Endothelial cell of umbilical vein (primary cell): ENCODE results near the gene TXNRD2. TPM values are rescaled to one million over a fixed set of nuclear protein-coding genes. Genes with fewer than 3 reads are reported as not detected.

Source experiments
- BruUV-seq: library from RNA; stranded (reverse); fragments of 400-500 nt; replicated peaks from 2 replicates; lab custom pipeline; 2021; lab: Mats Ljungman, UMichigan
- CTCF ChIA-PET: fragments of 300-600, 350-600 bp; sonication (Branson Sonifier 250); formaldehyde crosslinking; loops from one replicate; lab custom pipeline; 2021; ENCODE audit warnings: antibody characterized with exemption, inconsistent platforms; lab: Charles Lee
- POLR2A ChIA-PET: fragments of 300-600, 350-600 bp; sonication (Branson Sonifier 250); formaldehyde crosslinking; loops from one replicate; lab custom pipeline; 2021; ENCODE audit warnings: antibody characterized with exemption, inconsistent platforms; lab: Charles Lee
- DNase-seq: peaks from one replicate; pipeline ENCODE4 v3.0.0-alpha.2; 2011; ENCODE audit warnings: low read depth, low spot score
- FAIRE-seq: peaks from 2 replicates; lab custom pipeline; 2011; peaks lifted over from hg19 to GRCh38; lab: Jason Lieb, UNC
- H2AFZ ChIP-seq: 2 replicates; pipeline ENCODE4 v1.6.0; 2012; ENCODE audit warnings: low read depth, low read length, control low read depth, inconsistent platforms
- H3K27ac ChIP-seq: 2 replicates; pipeline ENCODE4 v1.5.1; 2011; ENCODE audit warnings: low read depth, mild to moderate bottlenecking, control low read depth, low read length, moderate library complexity; ENCODE audit not compliant: insufficient read depth
- H3K27me3 ChIP-seq, 2 experiments: 2 replicates each; pipeline versions ENCODE4 v1.6.0 to v1.6.1; 2011; ENCODE audit warnings: low read length in 2 of 2, mixed read lengths in 1 of 2; ENCODE audit not compliant: control insufficient read depth in 2 of 2, insufficient read depth in 2 of 2
- H3K36me3 ChIP-seq, 2 experiments: 2 replicates in 1 of 2; 3 replicates in 1 of 2; pipeline ENCODE4 v1.5.1; 2011; ENCODE audit warnings: low read length in 2 of 2, mild to moderate bottlenecking in 1 of 2, moderate library complexity in 1 of 2; ENCODE audit not compliant: control insufficient read depth in 2 of 2, insufficient read depth in 2 of 2; ENCODE audit errors: extremely low read depth in 1 of 2
- H3K4me1 ChIP-seq: 3 replicates; pipeline ENCODE4 v1.5.1; 2011; ENCODE audit warnings: mild to moderate bottlenecking, low read length; ENCODE audit not compliant: control insufficient read depth, insufficient read depth; ENCODE audit errors: extremely low read depth
- H3K4me2 ChIP-seq: 2 replicates; pipeline ENCODE4 v1.6.1; 2011; ENCODE audit warnings: low read length, control low read depth, mixed read lengths; ENCODE audit not compliant: insufficient read depth
- H3K4me3 ChIP-seq, 3 experiments: fragments of 200-600 bp in 1 of 3; sonication (generic), shearing (Covaris generic) in 1 of 3; replicated peaks in 1 of 3; 2 replicates each; pipeline ENCODE4 v1.5.1; 2011 to 2016; ENCODE audit warnings: control low read depth in 3 of 3, low read length in 3 of 3, mild to moderate bottlenecking in 2 of 3, inconsistent platforms in 1 of 3, low read depth in 1 of 3, moderate library complexity in 1 of 3; ENCODE audit not compliant: insufficient read depth in 1 of 3
- H3K79me2 ChIP-seq: 2 replicates; pipeline ENCODE4 v1.6.0; 2012; ENCODE audit warnings: low read length, inconsistent platforms; ENCODE audit not compliant: control insufficient read depth, insufficient read depth
- H3K9ac ChIP-seq: replicated peaks from 2 replicates; pipeline ENCODE3; 2011; ENCODE audit warnings: low read length, control low read depth; ENCODE audit not compliant: insufficient read depth; ENCODE audit errors: extremely low read depth
- H3K9me1 ChIP-seq: replicated peaks from 3 replicates; pipeline ENCODE4 v1.6.0; 2011; ENCODE audit warnings: mild to moderate bottlenecking, low read length; ENCODE audit not compliant: control insufficient read depth, insufficient read depth; ENCODE audit errors: extremely low read depth
- H3K9me3 ChIP-seq: replicated peaks from 2 replicates; pipeline ENCODE4 v1.5.1; 2012; ENCODE audit warnings: low read length, inconsistent platforms; ENCODE audit not compliant: control insufficient read depth, insufficient read depth
- H4K20me1 ChIP-seq: replicated peaks from 2 replicates; pipeline ENCODE3; 2011; ENCODE audit warnings: mild to moderate bottlenecking, low read length; ENCODE audit not compliant: control insufficient read depth, insufficient read depth; ENCODE audit errors: extremely low read depth
- EZH2 ChIP-seq: IDR thresholded peaks from 2 replicates; pipeline ENCODE4 v1.6.1; 2012; ENCODE audit warnings: borderline replicate concordance, low read depth, mild to moderate bottlenecking, moderate library complexity, low read length, inconsistent platforms; ENCODE audit not compliant: severe bottlenecking
- FOS ChIP-seq: IDR thresholded peaks from 2 replicates; pipeline ENCODE4 v1.6.1; 2011; ENCODE audit warnings: mild to moderate bottlenecking, low read length, moderate library complexity, borderline replicate concordance; ENCODE audit not compliant: insufficient read depth
- GATA2 ChIP-seq: IDR thresholded peaks from 2 replicates; pipeline ENCODE4 v1.7.0; 2011; ENCODE audit warnings: low read depth, mild to moderate bottlenecking, moderate library complexity, mixed read lengths, low read length; ENCODE audit not compliant: insufficient read length, insufficient read depth
- JUN ChIP-seq: IDR thresholded peaks from 2 replicates; pipeline ENCODE4 v1.6.1; 2011; ENCODE audit warnings: borderline replicate concordance, low read depth; ENCODE audit not compliant: insufficient read length, insufficient read depth
- MYC ChIP-seq: IDR thresholded peaks from one replicate; pipeline ENCODE4 v1.6.1; 2011; ENCODE audit warnings: mild to moderate bottlenecking, low read depth, low read length
- POLR2A ChIP-seq: IDR thresholded peaks from 2 replicates; pipeline ENCODE4 v1.6.1; 2012; ENCODE audit warnings: low read depth, mild to moderate bottlenecking, control low read depth, low read length
- POLR2AphosphoS5 ChIP-seq: IDR thresholded peaks from 2 replicates; pipeline ENCODE4 v1.6.1; 2012; ENCODE audit warnings: low read depth, mild to moderate bottlenecking, control low read depth, low read length, moderate library complexity; ENCODE audit not compliant: insufficient read depth
- dilution Hi-C: fragments of 300-500 bp; cut with MboI; formaldehyde crosslinking; loops from one replicate; pipeline ENCODE4 v1.15.0; 2019; ENCODE audit warnings: low sequenced_read_pairs; ENCODE audit not compliant: extremely low pct_ligation_motif_present
- intact Hi-C: fragments of 100-400 bp; cut with micrococcal nuclease; formaldehyde crosslinking; loops from one replicate; pipeline ENCODE4 v1.10.0; 2022
- polyA plus RNA-seq, 4 experiments: library from polyadenylated mRNA; depleted of rRNA in 3 of 4; stranded (reverse) in 3 of 4; unstranded in 1 of 4; fragments of >200 nt; gene quantifications; 2 replicates each; pipeline versions ENCODE4 v1.2.1 to v1.2.3, GENCODE V29; 2011 to 2012; ENCODE audit warnings: missing spikeins in 1 of 4
- total RNA-seq: library from RNA; stranded (reverse); gene quantifications from 2 replicates; pipeline ENCODE4 v1.2.3, GENCODE V29; 2021
- TF ChIP-seq, protein P1 (sequence below): IDR thresholded peaks from 2 replicates; pipeline ENCODE4 v1.6.1; 2011; ENCODE audit not compliant: insufficient read depth, insufficient read length
- TF ChIP-seq, protein P2 (sequence below), 2 donors: IDR thresholded peaks; 1 replicate in 1 of 2; 2 replicates in 1 of 2; pipeline ENCODE4 v1.5.1; 2011; ENCODE audit warnings: low read length in 2 of 2, mild to moderate bottlenecking in 2 of 2, moderate library complexity in 2 of 2, control low read depth in 1 of 2, inconsistent platforms in 1 of 2, low read depth in 1 of 2; ENCODE audit not compliant: insufficient read depth in 1 of 2; ENCODE audit errors: extremely low read depth in 1 of 2

TXNRD2 gene
- total and polyA plus RNA-seq, 2 donors (not counting 3 experiments of a cell fraction or from before 2014, with no cell fraction given): 211 to 440 TPM

DNA sequence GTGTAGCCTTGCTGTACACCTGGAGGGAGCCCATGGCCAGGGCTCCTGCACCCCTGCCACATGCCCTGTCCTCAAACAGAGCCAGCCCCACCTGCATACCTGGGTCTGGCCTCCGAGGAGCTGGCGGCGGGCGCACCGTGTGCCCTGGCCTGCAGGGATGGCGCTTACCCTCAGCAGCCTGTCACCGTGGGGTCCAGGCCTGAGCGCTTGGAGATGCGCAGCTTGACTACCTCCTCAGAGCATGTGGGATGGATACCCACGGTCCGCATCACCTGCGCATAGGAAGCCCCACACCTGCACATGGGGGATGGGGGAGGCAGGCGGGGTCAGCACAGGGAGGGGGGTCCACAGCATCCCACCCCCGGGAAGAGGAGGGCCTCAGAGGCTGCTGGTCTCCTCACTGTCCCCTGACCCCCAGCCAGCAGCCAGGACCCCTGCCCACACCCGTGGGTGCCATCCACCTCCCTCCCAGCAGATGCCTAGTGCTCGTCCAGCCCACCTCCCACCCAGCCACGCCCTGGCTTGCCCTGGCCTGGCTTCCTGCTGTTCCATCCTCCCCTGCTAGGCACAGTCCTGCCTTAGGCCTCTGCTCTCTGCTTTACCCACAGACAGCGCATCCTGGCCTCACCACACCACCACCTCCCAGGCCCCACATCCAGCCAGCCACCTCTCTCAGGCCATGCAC lies 64.5 kb downstream of the TXNRD2 start:
- POLR2A ChIA-PET: interaction anchor here (1.0 to 1.3 kb wide), 3 partner anchors 10 to 32 kb away, joined by 3 read pairs; no protein-coding TSS in a partner anchor
- peaks cover 76% of the 10 kb centered on the region for H3K4me1 ChIP-seq
- peak overlapping the region; percentile 77 for H3K27ac ChIP-seq
- peak overlapping the region in 1 of 3 experiments; percentile 57 for H3K4me3 ChIP-seq
- no TSS peak for BruUV-seq
- CTCF ChIA-PET: interaction anchor here (1.8 to 2.6 kb wide), 2 partner anchors 14 to 146 kb away, joined by 6 to 9 read pairs; no protein-coding TSS in a partner anchor
- peaks cover 49% of the 10 kb centered on the region for H3K79me2 ChIP-seq
- no peaks in the 10 kb centered on the region for H3K9me1 ChIP-seq
- H3K36me3 ChIP-seq: peaks cover 10 to 12% of the 10 kb centered on the region in 2 experiments
- dilution Hi-C loops: no loop called here
- peak overlapping the region; percentile 54 for H3K9ac ChIP-seq
- H2AFZ ChIP-seq: no peak overlapping the region
- no peaks in the 10 kb centered on the region for H3K9me3 ChIP-seq
- H3K27me3 ChIP-seq: no peaks in the 10 kb centered on the region
- DNase-seq (no peak), FAIRE-seq (no peak)
- no peak for TF ChIP-seq JUN
- no peak for TF ChIP-seq FOS
- TF ChIP-seq GATA2: no peak
- TF ChIP-seq POLR2A: peak; percentile 54
- H4K20me1 ChIP-seq: no peaks in the 10 kb centered on the region
- intact Hi-C loops: loop anchor here (1.0 kb wide), 1 partner anchor 14 kb away; no protein-coding TSS in a partner anchor
- H3K4me2 ChIP-seq: peak overlapping the region; percentile 81

DNA sequence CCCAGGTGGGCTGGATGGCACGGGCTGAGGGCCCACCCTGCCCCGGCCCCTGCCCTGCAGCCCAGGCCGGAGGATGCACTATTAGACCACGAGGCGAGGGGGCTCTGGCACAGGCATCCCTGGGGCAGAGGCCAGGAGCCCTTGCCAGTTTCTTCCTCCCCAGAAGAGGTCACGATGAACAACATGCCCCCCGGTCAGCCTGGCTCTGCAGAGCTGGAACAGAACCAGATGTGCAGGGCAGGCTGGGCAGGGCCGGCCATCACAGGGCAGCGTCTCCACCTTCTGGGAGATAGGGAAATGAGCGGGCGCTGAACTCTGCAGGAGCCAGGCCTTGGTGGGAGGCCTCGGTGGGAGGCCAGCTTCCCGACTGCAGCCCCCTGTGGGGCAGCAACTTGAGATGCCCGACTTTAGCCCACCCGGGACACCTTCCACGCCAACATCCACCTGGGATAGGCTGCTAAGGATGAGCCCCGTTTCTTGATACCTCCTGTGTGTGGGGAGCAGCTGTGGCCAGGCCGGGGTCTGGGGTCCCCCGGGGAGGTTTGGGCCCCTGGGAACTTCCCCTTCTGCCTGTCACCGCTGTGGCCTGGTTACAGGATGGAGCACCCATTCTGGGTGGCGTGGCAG lies 65.2 kb downstream of the TXNRD2 start:
- peak overlapping the region; percentile 59 for H3K4me2 ChIP-seq
- ChIA-PET POLR2A (interaction anchor here (0.6 to 1.3 kb wide), 4 partner anchors 11 to 958 kb away, joined by 3 to 4 read pairs (median 3); no protein-coding TSS in a partner anchor), CTCF (interaction anchor here (1.3 to 3.0 kb wide), 5 partner anchors 15 to 146 kb away, joined by 3 to 16 read pairs (median 6); no protein-coding TSS in a partner anchor)
- no peak overlapping the region for H2AFZ ChIP-seq
- no TSS peak for BruUV-seq
- peak overlapping the region; percentile 77 for H3K27ac ChIP-seq
- intact Hi-C loops (loop anchor here (1.0 kb wide), 1 partner anchor 15 kb away; no protein-coding TSS in a partner anchor), dilution Hi-C loops (no loop called here)
- peak overlapping the region; percentile 54 for H3K9ac ChIP-seq
- TF ChIP-seq JUN (no peak), EZH2 (no peak), POLR2A (no peak), MYC (no peak), GATA2 (no peak), POLR2AphosphoS5 (no peak), FOS (no peak)
- TF ChIP-seq, protein P1, sequence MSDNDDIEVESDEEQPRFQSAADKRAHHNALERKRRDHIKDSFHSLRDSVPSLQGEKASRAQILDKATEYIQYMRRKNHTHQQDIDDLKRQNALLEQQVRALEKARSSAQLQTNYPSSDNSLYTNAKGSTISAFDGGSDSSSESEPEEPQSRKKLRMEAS: no peak
- TF ChIP-seq, protein P2, sequence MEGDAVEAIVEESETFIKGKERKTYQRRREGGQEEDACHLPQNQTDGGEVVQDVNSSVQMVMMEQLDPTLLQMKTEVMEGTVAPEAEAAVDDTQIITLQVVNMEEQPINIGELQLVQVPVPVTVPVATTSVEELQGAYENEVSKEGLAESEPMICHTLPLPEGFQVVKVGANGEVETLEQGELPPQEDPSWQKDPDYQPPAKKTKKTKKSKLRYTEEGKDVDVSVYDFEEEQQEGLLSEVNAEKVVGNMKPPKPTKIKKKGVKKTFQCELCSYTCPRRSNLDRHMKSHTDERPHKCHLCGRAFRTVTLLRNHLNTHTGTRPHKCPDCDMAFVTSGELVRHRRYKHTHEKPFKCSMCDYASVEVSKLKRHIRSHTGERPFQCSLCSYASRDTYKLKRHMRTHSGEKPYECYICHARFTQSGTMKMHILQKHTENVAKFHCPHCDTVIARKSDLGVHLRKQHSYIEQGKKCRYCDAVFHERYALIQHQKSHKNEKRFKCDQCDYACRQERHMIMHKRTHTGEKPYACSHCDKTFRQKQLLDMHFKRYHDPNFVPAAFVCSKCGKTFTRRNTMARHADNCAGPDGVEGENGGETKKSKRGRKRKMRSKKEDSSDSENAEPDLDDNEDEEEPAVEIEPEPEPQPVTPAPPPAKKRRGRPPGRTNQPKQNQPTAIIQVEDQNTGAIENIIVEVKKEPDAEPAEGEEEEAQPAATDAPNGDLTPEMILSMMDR (IDR thresholded peaks at IDR 0.05; ENCODE audit: extremely low read depth in 1 of 2, insufficient read depth in 1 of 2, low read depth in 1 of 2, low read length in 2 of 2): no peak
- H3K36me3 ChIP-seq: peaks cover 10 to 12% of the 10 kb centered on the region in 2 experiments
- peaks cover 49% of the 10 kb centered on the region for H3K79me2 ChIP-seq
- H3K4me1 ChIP-seq: peaks cover 70% of the 10 kb centered on the region
- H4K20me1 ChIP-seq: no peaks in the 10 kb centered on the region
- peak; percentile 54 for DNase-seq
- no peaks in the 10 kb centered on the region for H3K27me3 ChIP-seq
- no peaks in the 10 kb centered on the region for H3K9me3 ChIP-seq
- FAIRE-seq: peak; percentile 85
- no peaks in the 10 kb centered on the region for H3K9me1 ChIP-seq
- H3K4me3 ChIP-seq: peak overlapping the region in 2 of 3 experiments; percentile 1 to 3
